Activated CD8-positive, alpha-beta memory T cell treated with anti-CD3 and anti-CD28 coated beads, Interleukin-2, amount 50 U/mL, for 4 hours (primary cell): ENCODE results near the gene INPP4B.

Experiments
- DNase-seq: peaks from one replicate; pipeline ENCODE4 v3.0.0-alpha.2; 2020

Gene INPP4B

GRCh38 chr4:142191901-142192300, 654.2 kb downstream of the INPP4B start:
- DNase-seq = no peak

DNA sequence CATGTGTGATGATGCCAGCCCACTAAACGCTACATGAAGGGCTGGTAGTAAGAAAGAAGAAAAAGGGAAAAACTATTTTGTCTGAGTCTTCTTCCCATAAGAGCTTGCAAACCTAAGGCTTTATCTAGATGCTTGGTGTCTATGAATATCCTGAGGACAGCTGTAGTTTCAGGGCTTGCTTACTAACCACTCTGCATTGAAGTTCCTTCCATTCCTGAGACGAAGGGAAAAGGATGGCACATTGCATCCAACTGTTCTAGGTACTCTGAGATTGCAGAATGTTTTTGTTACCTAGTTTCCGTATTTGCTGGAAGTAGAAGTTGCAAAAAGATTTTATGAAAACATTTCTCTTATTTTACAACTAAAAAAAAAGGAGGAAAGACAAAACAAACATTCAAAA, 665.1 kb downstream of the INPP4B start:
- no peak for DNase-seq

DNA sequence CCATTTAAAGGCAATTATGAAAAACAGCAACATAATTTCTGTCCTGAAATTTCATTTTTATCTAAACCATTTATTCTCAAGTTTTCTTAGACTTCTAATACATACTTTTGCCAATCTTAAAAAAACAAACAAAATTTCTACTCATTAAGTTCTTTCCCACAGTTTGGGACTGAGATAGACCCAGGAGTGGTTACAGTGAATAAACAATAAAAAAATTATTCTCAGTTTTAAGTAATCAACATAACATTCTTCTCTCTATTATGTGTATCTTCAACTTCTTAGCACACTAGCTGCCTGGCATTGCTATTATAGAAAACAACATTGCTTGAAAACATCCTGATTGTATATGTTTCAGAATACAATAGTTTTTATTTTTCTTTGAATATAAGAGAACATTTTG, 676.9 kb downstream of the INPP4B start:
- no peak for DNase-seq

DNA sequence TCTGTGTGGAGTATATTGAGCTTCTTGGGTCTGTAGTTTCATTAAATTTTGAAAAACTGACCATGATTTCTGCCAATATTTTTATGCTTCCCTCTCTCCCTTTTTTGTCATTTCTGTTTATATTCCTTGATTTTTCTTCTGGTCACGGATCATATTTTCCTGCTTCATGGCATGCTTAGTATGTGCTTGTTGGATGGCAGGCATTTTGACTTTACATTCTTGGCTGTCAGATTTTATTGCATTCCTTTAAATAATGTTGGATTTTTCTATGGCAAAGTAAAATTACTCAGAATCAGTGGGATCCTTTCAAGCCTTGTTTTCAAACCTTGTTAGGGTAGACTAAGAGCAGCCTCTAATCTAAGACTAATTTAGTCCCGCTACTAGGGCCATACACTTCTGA, 677.9 kb downstream of the INPP4B start:
- no peak for DNase-seq

- no peak for DNase-seq
Measured at GRCh38 chr4:142164767-142165500, 681.2 kb downstream of the INPP4B start.

- DNase-seq = no peak
Measured at GRCh38 chr4:142161086-142161485, 685.0 kb downstream of the INPP4B start.

- no peak for DNase-seq
Measured at GRCh38 chr4:142160509-142160908, 685.6 kb downstream of the INPP4B start.

DNA sequence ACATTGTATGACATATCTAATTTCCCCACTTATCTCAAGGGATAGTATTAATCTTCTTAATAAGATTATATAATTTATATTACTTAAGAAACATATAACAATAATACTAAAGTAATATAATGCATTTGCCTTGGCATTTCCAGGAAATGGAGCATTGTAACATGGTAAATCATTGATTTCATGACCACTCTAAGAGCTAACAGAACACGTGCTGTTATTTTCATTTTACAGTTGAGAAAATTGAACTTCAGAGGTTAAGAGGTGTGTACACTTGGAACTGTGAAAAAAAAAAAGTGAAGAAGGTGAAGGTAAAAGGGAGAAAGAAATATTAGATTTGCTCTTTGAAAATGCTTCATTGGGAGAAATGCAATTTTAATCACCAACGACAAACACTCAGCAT, 687.1 kb downstream of the INPP4B start:
- DNase-seq = no peak

DNA sequence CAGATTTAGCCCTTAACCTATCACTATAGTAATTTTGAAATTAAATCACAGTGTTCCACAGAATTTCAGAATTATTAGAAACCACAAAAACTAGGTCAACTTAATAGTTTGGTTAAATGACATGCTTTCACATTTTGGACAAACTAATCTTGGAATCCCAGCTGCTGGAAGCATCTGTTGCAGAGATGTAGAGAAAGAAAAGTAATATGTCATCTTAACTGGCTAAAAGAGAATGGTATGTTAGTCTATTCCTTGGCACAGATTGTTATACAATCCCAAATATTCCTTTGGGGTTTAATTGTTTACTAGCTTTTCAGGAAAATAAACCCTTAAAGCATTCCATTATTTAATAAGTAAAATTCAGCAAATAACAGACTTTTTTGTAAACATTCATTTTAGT, 689.8 kb downstream of the INPP4B start:
- no peak for DNase-seq

DNA sequence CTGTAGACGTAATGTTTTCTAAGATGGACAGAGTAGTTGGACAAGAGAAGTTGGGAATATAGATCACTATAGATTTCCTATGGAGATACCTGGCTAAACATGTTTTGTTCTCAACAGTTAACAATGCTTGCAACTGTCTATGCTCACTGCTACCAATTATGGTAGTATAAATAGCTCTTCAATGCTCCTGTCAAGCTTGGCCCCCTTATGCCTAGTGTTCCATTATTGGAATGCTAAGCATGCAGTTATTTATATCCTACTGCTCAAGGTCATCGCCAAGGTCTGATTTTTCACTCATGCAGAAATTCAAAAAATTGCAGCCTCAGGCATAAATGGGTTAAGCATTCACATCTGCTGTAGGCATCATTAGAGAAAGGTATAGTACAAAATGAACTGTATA, 690.8 kb downstream of the INPP4B start:
- DNase-seq = no peak

DNA sequence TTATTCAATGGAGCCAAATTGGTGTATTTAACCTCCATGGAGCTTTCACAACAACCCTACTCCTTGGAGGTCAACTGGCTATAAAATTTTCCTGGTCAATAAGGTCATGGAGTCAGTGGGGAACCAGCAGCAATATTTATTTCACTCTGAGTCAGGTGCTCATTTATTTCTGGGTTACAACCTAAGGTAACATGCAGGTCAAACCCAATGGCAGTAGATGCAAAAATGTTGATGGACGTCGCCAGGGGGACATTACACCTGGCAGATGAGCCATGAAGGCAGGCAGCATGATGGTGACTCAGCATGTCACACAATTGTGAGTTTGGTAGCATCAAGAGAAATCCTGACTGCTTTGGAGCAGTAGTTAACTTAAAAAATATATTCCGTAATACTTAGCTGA, 695.6 kb downstream of the INPP4B start:
- DNase-seq = no peak

DNA sequence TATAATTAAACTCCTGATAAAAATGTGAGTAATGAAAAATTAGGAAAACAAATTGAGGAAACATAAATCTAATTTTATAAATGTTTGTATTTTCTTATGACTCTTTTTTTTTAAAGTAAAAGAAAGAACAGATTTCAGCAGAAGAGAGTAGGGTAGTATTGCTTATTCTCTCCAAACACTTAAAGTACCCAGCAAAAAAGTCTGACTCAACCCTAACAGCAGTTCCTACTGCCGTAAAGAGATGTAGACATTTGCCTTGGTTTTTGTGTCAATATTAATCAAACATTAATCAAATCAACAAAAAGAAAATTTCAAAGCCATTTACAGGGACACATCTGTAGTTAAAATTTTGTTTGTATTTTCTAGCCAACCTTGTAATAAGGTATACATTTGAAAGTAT, 701.3 kb downstream of the INPP4B start:
- DNase-seq = no peak

GRCh38 chr4:142142366-142143054, 703.6 kb downstream of the INPP4B start:
- DNase-seq = no peak

DNA sequence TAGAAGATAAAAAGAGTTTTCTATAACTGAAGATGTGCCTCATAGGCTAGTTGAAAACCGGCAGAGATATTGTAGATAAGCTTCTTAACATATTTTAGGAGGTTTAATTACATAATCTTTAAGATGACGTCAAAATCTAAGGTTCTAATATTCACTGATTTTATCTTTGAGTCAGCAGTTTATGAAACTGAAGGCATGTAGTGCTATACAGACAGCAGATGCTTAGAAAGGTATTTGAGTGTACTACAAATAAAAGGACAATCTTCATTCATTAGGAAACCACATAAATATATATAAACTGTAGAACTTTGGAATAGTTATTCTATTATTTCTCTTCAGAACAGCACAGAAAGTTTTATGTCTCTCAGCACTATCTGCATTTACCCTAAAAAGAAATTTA, 704.9 kb downstream of the INPP4B start:
- DNase-seq = no peak

GRCh38 chr4:142130666-142131065, 715.4 kb downstream of the INPP4B start:
- no peak for DNase-seq

- DNase-seq = no peak
Measured at GRCh38 chr4:142129931-142130330, 716.2 kb downstream of the INPP4B start.

DNA sequence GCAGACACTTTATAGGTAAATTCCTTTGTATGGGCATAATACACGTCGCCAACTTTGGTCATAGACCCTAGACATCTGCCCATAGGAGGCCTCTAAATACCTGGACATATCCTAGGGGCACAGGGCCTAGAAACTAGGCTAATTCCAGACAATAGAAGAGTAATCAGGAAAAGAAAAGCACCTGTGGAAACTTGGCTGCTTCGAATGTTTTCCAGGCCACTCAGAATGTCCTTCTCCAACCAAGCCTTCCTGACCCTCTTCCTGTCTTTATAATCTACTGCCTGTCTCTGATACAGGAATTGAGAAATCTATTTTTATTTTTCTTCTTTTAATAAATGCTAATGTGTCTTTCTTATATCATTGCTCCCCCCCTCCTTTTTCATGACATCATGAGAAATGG, 716.6 kb downstream of the INPP4B start:
- no peak for DNase-seq

GRCh38 chr4:142128529-142128928, 717.6 kb downstream of the INPP4B start:
- no peak for DNase-seq

DNA sequence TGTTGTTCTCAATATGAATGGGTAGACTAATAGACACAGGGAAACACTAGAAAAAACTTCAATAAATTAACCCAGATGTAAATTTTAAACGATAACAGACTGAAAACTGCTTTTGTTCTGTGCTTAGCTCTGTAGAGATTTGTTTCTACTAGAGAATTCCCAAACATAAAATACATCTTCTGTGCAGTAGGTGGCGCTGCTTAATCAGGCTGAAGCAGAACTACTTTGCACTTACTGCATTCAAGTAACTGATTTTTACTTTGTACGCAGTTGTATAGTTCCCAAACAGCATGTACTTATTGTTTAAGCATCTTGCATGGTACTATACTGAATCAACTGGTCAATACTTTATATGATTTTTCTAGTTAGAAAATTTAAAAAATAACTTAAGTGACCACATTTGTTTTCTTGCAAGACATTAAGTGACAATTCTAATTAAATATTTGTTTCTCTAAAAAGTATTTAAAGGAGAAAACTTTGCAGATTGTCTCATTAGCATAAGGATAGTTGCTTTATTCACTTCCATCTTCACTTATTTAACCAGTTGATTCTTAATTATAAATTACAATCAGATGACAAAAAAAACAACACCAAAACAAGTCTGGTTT, 719.1 kb downstream of the INPP4B start:
- peak; percentile 45 for DNase-seq

DNA sequence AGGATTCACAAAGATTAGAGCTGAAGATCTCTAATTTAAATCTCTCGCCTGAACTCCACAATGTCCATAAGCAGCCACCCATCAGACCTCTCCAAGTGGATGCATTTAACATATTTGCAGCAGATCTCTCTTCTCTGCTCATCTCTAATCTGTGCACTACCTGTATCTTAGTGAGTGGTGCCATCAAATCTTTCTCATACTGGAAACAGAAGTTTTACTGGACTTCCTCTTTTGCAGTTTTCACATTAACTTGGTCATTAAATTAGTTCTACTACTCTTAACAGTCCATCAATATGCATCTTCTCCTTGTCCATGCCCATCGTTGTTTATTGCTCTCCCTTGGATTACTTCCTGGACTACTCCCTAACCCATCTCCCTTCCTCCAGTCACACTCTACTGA, 721.2 kb downstream of the INPP4B start:
- DNase-seq = no peak

DNA sequence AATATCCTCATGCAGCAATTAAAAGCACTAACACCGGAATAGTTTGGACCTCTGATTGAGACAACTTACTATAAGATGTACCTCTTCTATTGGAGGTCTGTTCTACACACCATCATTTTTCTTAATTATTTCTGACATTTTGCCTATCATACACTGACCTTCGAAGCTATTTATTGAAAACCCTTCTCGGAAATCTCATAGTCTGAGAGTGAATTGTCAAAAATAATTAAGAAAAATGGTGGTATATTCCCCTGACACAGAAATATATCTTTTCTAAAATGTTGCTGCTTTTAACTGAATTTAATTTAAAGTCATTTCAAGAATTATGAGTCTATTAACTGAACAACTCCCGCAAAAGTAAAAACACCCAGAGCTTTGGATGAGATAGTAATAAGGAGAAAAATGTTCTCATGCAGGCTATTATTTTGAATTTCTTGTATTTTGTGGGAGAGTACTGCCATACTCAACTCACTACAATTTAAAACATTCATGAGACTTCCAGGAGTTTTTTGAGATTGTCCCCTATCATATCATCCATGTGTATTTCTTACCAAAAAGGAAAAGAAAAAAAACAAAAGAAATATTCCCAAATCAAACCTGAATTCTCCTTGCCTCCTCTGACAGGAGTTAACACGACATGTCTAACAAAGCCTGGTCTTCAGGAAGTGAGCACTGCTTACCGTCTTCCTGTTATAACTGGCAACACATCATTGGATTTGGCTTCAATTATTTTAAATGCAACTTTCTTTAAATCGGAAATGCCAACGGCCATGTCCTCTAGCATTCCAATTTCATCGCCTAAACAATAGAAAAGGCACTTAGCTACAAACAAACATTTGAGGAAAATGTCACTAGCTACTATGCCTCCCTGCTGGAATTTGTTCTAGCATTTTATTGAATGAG, 724.4 kb downstream of the INPP4B start:
- DNase-seq = no peak

DNA sequence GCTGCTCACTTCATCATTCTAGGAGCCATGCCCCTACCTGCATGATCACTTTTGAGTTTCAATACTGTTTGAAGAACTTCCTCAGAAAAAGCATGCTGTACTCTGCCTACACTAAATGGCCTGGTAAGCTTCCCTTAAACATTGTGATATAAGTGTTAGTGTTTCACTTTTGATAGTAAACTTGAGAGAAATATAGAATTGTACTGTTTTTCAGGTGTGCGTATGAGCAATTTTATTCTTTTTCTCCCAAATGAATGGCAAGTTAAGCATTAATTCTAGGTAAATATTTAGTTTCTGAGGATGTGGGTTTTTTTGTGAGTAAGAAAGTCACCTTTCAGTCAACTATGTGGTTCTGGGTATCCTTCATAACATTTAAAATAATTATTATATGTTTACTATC, 725.2 kb downstream of the INPP4B start:
- no peak for DNase-seq

DNA sequence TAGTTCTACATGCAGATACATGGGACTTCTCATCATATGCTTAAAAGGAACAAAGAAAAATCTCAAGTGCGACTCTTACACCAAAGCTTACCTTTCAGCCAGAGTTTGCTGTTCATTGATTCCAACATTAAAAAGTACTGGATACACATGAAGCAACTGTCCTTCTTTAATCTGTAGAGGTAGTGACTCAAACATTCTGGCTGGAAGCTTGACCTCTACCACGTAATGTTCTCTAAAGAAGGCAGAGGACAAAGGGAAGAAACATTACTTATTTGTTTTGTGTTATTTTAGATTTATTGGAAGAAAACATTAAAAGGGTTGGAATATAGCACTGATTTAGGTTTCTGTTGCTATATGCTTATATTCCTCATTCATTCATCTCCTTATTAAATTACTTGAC, 733.6 kb downstream of the INPP4B start:
- DNase-seq = no peak
